ENCODE data around the gene OBSCN. TPM values are rescaled to one million over a fixed set of nuclear protein-coding genes. Genes with fewer than 3 reads are reported as not detected.

Gene OBSCN
- total and polyA plus RNA-seq, 10 of the 15 experiments (the other 5 are each of a cell fraction or from before 2014, with no cell fraction given): 0.01 to 0.36 (median 0.08) TPM; not detected in 2

GRCh38 chr1:228280961-228281591, 73.2 kb downstream of the OBSCN start:
- Histone ChIP-seq H3K4me2 (ENCODE audit: control insufficient read depth, insufficient read depth) (no peak overlapping the region), H3K27ac (ENCODE audit: control insufficient read depth, insufficient read depth) (no peak overlapping the region), H4K20me1 (ENCODE audit: control insufficient read depth, insufficient read depth) (no peaks in the 10 kb centered on the region), H3K4me3 (no peak overlapping the region), H3K27me3 (replicated peaks in 1 of 2; ENCODE audit: control insufficient read depth in 2 of 2, insufficient read depth in 2 of 2, low read length in 1 of 2) (peaks cover 0 to 1% of the 10 kb centered on the region in 2 experiments; a peak in 1 of 4 replicates), H3K4me1 (ENCODE audit: control insufficient read depth, insufficient read depth, low read length) (no peaks in the 10 kb centered on the region), H3K79me2 (ENCODE audit: control insufficient read depth, insufficient read depth, low read length) (no peaks in the 10 kb centered on the region), H3K9ac (ENCODE audit: control insufficient read depth, insufficient read depth, low read length) (no peak overlapping the region), H2AFZ (ENCODE audit: control insufficient read depth, low read depth, low read length) (no peak overlapping the region), H3K36me3 (ENCODE audit: control insufficient read depth in 2 of 2, insufficient read depth in 2 of 2, low read length in 1 of 2) (no peaks in the 10 kb centered on the region), H3K9me3 (replicated peaks; ENCODE audit: control insufficient read depth, insufficient read depth, low read length) (no peaks in the 10 kb centered on the region)
- CTCF ChIA-PET: no interaction called here
- ATAC-seq (no peak), DNase-seq (ENCODE audit: low read depth, low spot score) (no peak), FAIRE-seq (no peak)
- 44% methylated on average over 15 of the region's 15 CpGs for WGBS (ENCODE audit: insufficient coverage, insufficient replicate concordance, low lambda C conversion rate, missing lambda C conversion rate)
- POLR2A ChIA-PET: no interaction called here
- TF ChIP-seq RAD21 (IDR thresholded peaks at IDR 0.05; ENCODE audit: insufficient read depth, low read depth, low read length) (no peak), ZNF207 (IDR thresholded peaks at IDR 0.05; ENCODE audit: borderline replicate concordance) (no peak), FOXM1 (IDR thresholded peaks at IDR 0.05; ENCODE audit: low read depth, low read length) (no peak), CBFB (IDR thresholded peaks at IDR 0.05; ENCODE audit: low read depth) (no peak), RAD51 (IDR thresholded peaks at IDR 0.05) (no peak), PKNOX1 (IDR thresholded peaks at IDR 0.05) (no peak), FOXK2 (IDR thresholded peaks at IDR 0.05) (no peak), DPF2 (IDR thresholded peaks at IDR 0.05) (no peak), SMAD1 (IDR thresholded peaks at IDR 0.05; ENCODE audit: low read depth, partially characterized antibody) (no peak), MXI1 (IDR thresholded peaks at IDR 0.05; ENCODE audit: low read depth, low read length) (no peak), TCF12 (IDR thresholded peaks at IDR 0.05; ENCODE audit: low read depth, low read length) (no peak)
- SMC1A ChIA-PET (ENCODE audit: uncharacterized antibody, unreplicated experiment): no interaction called here
- in situ Hi-C loops (cut with MboI) (no loop called here), intact Hi-C loops (cut with micrococcal nuclease; ENCODE audit: unreplicated experiment) (loop anchor here (10.0 kb wide), 1 partner anchor 66 kb away; no protein-coding TSS in a partner anchor)
- BruUV-seq (replicated peaks): no TSS peak
- RAD21 ChIA-PET (ENCODE audit: unreplicated experiment): no interaction called here
